ENCODE measurements around the gene UBASH3B.

DNA sequence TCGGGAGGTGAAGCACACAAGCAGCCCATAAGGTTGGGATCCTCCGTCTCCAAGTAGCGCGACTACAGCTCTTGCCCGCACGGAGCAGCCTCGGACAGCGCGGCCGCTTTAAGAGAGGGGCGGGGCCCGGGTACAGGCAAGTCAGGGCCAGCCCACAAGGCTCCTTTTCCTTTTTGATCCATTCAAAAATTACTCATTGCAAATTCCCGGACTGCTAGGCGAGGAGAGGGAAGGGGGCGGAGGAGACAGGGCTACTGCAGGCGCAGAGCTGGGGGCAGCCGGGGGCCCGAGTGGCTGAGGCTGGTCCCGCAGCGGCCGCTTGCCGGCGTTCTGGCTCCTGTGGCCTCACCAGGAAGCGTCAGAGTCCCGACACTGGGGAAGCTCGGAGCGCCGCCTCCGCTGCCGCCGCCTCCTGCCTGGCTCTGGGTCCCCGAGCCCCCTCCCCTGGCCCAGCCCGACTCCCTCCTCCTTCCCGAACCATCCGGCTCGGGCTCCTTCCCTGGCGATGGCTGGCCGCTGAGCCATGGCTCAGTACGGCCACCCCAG, at the start of gene UBASH3B:
- TF ChIP-seq TAF1 (IDR thresholded peaks at IDR 0.05; ENCODE audit: borderline replicate concordance, insufficient read depth, low read length): peak; percentile 92
- TF ChIP-seq, protein P1, sequence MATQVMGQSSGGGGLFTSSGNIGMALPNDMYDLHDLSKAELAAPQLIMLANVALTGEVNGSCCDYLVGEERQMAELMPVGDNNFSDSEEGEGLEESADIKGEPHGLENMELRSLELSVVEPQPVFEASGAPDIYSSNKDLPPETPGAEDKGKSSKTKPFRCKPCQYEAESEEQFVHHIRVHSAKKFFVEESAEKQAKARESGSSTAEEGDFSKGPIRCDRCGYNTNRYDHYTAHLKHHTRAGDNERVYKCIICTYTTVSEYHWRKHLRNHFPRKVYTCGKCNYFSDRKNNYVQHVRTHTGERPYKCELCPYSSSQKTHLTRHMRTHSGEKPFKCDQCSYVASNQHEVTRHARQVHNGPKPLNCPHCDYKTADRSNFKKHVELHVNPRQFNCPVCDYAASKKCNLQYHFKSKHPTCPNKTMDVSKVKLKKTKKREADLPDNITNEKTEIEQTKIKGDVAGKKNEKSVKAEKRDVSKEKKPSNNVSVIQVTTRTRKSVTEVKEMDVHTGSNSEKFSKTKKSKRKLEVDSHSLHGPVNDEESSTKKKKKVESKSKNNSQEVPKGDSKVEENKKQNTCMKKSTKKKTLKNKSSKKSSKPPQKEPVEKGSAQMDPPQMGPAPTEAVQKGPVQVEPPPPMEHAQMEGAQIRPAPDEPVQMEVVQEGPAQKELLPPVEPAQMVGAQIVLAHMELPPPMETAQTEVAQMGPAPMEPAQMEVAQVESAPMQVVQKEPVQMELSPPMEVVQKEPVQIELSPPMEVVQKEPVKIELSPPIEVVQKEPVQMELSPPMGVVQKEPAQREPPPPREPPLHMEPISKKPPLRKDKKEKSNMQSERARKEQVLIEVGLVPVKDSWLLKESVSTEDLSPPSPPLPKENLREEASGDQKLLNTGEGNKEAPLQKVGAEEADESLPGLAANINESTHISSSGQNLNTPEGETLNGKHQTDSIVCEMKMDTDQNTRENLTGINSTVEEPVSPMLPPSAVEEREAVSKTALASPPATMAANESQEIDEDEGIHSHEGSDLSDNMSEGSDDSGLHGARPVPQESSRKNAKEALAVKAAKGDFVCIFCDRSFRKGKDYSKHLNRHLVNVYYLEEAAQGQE (IDR thresholded peaks at IDR 0.05; ENCODE audit: insufficient read depth in 1 of 2, low read depth in 2 of 2, low read length in 2 of 2): 0 out of 4 replicates have a peak, but pooled peaks of 1 of the 2 experiments have one; percentile 19
- peak; percentile 99 for TF ChIP-seq POLR2AphosphoS5 (IDR thresholded peaks at IDR 0.05; ENCODE audit: low read depth, low read length)
- no peak for TF ChIP-seq FOXP2 (optimal IDR thresholded peaks at IDR 0.05; ENCODE audit: borderline replicate concordance, extremely low read depth, extremely low read length, insufficient read depth)
- no peak; the same call in 1 of the 2 replicates for TF ChIP-seq SIN3A (IDR thresholded peaks at IDR 0.05; ENCODE audit: borderline replicate concordance, insufficient read depth, low read length)

Data from PFSK-1 (cell line).